Lung microvascular endothelial cell (primary cell): ENCODE data around the gene ADRA1B. TPM values are rescaled to one million over a fixed set of nuclear protein-coding genes. Genes with fewer than 3 reads are reported as not detected.
A peak's percentile ranks its signal among the peaks of the same experiment; 100 is the strongest.

ENCODE experiments used
- DNase-seq, 2 donors: peaks; one replicate each; pipeline versions ENCODE4 v3.0.0 to v3.0.0-alpha.2; 2010; ENCODE audit warnings: low read depth in 2 of 2
- total RNA-seq: library from RNA; depleted of rRNA; stranded (reverse); fragments of >200 nt; gene quantifications from 2 replicates; pipeline ENCODE4 v1.2.1, GENCODE V29; 2014

The ADRA1B gene
- total RNA-seq, 1 donor from 2014 or later = under 0.01 TPM

DNA sequence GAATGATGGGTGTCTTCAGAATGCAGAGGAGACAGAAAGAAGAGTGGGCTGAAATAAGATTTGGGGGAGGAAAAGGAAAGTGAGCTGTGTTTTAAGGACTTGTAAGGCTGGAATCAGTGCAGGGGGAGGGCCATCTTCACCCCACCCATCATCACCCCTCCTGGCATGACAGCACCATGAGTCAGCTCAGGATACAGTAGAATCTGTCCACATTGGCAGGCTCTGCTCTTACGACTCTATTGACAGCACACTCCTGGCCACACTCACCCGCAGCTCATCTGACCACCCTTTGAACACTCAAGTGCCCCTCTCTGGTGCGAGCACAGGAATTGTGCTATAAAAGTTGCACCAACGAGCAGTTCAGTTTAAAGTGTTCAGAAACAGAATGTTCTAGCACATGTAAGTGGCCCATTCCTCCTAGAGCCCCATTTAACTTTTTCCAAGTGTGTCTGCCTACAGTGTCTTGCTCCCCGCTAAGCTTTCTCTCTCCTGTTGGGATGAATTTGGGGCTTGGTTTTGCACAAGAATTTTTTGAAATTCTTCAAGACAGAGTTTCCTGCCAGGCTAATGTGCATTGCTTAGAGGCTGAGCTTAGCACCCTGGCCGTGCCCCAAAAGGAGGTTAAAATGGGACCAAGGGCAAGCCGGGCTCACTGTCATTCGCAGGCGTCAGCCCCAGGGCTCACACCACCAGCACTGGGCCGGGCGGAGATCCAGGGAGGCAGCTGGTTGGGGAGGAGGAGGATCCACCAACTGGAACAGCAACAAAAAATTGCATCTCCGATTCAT, 12.0 kb downstream of the ADRA1B start:
- DNase-seq = peak; percentile 15 to 88

DNA sequence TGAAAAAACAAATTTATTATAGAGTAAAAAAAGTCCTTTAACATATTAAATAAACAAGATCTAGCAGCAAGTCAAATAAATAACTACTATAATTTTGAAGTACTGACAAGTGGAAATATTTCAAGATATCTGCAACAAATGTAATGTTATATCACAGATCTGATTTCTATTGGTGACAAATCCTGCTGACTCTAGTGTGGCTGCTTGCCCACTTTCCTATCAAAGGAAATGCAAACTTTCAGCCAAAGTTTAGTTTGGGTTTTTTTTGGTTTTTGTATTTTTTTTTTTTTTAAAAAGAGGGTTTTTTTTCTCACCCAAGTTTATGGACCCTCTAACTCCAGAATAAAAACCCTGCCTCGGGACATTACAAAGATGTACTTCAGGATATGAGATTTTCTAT, 12.9 kb downstream of the ADRA1B start:
- DNase-seq = peak in 1 of 2 donors; percentile 45

DNA sequence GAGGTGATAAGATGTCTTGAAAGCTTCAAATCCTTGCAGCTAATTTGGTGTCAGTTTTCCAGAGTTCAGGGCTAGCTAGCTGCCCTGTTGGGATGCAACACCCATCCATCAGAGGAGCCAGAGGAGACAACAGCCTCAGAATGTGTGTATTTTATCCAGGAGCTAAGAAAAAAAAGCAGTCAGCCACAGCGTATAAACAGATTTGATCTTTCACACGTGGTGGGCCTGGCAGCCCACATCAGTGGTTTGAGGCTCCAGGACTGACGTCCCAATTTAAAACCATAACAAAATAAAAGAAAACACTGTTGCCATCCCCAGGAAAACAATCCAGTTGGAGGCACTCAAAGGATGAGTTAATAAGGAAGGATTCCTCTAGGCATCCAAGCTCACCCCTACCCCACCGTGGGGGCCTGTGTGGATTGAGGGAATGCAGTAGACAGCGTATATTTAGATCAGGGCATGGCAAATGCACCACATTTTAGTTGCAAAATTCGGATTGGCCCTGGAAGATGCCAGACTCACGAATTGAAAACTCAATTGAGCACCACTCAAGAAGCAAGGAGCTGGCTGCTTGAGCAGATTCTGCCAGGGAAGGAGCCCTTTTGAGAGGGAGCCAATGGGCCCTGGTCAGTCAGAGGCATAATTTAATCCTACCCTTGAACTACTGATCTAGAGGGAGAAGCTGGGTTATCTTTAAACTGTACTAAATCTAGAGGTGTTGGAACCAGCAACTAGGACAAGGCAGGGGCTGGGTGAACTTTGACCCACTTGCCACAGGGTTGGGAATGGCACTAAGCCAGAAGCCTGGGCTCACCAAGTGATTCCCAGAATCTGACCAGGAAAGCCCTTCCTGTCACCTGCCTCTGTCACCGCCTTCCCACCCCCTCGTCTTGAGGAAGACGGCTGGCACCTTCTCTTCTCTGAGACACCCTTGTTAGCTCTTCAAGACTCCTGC, 17.5 kb downstream of the ADRA1B start:
- no peak for DNase-seq

DNA sequence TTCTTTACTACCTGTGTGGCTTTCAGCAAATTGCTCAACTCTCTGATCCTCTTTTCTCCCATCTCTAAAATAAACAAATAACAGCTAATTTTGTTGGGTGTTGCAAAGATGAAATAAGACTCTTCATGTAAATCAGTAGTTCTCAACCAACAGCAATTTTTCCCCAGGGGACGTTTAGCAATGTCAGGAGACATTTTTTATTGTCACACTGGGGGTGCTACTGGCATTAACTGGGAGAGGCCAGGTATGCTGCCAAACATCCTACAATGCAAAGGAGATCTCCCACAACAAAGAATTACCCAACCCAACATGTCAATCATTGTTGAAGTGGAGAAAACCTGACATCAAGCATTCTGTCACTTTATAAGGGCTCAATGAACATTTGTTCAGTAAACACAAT, 19.7 kb downstream of the ADRA1B start:
- DNase-seq = no peak

DNA sequence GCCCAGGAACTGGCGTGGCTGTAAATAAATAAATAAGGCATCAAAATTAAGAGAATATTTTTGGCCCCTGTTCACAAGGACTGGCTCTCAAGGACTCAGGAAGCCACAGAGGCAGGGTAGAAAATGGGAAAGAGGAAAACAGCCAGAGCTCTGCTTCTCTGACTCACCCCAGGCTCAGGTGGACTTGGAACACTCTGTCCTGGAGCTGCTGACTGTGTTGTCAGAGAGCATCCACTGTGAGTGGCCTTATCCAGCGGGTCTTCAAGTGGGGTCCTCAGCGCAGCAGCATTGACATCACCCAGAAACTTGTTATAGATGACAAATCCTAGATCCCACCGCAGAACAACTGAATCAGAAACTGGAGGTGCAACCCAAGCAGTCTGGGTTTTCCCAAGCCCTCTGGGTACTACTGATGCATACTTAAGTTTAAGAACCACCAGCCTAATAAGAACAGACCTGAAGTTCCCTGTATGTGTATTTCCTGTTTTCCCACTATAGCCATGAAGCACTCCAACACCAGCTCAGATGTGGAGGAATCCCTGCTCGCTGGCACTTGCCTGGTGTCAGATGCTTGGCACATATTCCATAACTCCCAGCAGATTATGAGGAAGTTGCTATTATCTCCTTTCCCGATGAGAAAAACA, 20.5 kb downstream of the ADRA1B start:
- peak in 1 of 2 donors; percentile 54 for DNase-seq

DNA sequence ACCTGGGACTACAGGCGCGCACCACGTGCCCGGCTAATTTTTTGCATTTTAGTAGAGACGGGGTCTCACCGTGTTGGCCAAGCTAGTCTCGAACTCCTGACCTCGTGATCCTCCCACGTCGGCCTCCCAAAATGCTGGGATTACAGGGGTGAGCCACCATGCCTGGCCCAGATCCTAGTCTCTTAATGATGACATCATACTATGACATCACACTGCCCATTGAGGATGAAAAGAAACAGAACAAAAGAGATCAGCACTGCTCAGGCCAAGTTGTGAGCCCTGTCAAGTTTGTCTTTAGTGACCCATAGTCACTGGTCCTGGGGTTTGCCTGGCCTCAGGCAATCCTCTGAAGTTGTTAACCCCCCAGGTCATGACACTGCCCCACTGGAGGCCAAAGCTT, 21.3 kb downstream of the ADRA1B start:
- no peak for DNase-seq

DNA sequence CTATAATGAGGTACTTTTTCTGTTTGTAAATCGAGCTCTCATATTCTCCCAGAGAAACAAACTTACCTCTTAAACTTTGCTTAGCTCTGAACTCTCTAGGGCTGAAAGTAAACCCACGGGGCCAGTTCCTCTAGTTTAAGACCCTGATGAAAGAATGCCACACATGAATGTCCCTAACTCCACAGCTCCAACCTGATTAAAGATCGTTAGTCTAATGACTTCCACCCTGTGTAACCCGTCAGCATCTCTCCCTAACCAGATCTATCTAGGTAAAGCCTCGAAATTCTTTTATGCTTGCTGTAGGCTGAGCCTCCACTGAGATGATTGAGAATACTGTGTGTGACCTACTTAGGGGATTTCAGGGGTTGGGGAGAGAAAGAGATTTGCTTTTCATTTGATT, 27.0 kb downstream of the ADRA1B start:
- no peak for DNase-seq

DNA sequence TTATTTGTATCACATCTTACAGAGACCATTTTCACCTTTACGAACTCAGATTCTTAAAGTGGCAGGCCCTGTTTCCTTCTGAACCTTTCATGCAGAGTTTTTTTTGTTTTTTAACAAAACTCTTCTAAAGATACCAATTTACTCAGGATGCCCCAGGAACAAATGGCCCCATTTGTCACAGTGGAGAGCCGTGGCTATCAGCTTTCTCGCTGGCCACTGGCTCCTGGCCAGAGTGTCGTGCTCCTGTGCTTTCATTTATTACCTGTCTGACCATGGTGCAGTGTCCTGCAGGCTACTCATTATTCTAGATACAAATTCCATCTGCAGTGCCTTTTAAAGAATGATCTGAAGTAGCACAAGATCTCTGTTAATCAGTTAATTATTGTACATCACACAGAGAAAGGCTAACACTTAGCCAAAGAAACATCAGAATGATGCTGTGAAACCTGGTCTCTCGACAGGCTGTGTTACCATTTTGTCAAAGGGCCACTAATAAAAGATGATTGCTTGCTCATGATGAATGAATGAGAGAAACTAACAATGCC, 27.8 kb downstream of the ADRA1B start:
- no peak for DNase-seq

DNA sequence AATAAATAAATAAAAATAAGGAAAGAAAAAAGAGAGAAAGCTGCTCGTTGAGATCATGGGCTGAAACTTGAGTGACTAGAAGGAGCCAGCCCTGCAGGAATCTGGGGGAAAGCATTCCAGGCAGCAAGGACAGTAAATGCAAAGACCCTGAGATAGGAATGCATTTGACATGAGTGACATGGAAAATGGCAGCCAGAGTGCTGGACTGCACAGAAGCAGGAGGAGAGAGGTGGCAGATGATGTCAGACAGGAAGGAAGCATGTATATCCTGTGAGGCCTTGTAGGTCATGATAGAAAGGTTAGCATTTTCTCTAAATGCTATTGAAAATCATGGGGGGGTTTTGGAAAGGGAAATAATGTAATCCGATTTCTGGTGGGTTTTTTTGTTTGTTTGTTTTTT, 29.1 kb downstream of the ADRA1B start:
- DNase-seq = peak; percentile 40 to 56

DNA sequence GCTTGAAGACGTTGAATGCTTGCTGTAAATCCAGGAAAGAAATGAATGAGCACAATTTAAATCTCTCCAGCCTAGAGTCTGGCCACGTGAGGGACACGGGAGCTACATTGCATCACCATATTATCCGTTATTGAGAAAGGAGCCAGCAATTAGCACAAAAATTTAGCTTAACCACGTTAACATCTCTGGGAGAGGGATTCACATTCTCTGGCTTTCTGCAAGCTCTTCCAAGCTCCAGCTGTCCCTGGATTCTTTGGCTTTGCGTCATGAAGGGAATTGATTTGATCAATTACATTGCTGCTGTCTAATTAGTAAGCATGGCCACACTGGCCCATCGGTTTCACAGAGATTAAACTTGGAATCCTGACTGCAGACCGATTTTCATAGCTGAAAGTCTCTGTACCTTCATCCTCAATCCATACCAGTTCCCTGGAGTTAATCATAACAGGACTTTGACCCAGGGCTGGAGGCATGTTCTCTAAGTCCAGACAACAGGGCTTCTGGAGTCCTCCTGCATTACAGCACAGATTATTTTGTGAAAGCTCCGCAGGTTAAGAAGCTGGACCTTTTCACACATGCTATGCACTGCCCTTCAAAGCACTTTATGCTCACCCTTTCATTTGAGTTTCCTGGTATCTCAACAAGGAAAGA, 31.6 kb downstream of the ADRA1B start:
- DNase-seq = no peak

DNA sequence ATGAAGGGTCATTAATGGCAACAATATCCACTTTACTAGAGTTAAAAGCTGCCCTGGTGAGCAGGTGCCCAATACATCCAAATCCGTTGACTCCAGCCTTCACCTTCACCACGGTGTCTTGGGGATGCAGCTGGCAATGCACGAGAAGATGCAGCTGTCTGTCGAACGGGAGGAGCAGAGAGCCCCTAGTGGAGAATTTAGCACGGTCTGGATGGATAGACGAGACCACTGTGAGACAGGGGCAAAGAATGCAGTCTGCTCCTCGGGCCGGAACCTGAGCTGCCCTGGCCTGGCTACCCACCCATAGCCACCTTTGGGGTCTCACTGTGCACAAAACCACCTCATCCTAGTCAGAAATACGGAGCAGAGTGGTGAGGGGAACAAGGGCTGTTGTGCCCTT, 35.1 kb downstream of the ADRA1B start:
- DNase-seq = no peak

DNA sequence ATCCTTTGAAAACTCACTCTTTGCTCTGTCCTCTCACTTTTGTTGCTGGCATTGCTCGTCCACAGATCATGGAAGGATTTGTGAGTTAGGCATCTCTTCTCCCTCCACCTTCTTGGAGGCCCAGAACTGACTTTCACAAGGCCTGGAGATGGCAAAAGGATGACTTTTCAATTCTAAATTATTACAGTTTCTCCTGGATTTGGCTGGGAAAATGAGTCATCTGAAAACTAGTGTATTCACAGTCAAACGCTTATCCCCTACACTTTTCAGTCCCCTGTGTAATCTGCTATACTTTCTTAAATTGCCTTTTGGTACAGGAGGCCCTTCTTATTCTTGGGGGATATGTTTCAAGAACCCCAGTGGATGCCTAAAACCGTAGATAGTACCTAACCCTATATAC, 35.6 kb downstream of the ADRA1B start:
- no peak for DNase-seq

DNA sequence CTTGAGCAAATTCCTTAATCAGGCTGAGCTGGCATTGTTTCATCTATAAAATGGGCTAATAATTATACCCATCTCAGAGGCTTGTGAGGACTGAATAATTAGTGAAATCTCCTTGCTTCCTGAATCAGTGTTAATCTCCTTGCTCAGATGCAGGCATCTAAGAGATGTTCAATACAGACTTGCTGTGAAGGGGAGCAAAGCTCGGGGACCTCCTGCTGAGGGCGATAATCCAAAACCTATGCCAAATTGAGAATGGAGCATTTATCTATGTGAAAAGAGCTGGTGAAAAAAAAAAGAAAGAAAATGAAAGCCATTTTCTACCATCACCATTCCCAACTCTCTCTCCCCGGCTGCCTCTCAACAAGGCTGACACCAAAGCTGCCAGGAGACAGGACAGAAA, 37.3 kb downstream of the ADRA1B start:
- DNase-seq = no peak

DNA sequence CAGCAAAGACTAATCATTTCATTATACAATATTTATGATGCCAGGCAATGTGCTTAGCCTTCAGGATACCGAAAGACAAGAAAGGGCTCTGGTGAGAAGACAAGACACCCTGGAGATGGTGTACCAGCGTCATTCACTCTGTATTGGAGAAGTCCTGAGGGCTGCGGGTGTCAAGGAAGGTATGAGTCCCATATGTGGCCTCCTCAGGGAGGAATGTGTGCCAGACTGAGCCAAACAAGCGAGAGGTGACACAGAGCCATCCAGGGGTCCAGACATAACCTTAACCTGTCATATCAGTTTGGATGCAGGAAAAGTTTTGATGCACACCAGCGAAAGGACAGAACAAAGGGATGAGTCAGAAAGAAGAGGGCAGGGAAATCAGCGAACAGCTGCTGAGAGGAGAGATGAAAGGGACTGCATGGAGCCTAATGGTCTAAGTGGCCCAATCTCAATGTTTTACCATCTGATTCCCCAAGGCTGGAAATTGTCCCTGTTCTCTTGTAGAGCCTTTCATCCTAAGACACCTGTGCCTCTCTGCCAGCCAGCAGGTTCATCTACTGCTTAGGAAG, 38.9 kb downstream of the ADRA1B start:
- no peak for DNase-seq

DNA sequence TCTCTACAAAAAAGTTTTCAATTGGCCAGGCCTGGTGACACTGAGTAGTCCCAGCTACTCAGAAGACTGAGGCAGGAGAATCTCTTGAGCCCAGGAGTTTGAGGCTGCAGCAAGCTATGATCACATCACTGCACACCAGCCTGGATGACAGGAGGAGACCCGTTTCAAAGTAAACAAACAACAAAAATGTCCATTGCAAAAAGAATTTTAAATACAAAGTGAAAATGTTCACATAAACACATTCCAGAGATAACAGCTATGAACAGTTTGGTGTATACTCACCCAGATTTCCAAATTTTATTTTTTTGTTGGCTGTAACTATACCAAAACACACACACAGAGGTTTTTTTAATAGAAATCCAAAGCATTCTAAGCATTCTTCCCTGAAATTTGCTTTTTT, 39.8 kb downstream of the ADRA1B start:
- no peak for DNase-seq

DNA sequence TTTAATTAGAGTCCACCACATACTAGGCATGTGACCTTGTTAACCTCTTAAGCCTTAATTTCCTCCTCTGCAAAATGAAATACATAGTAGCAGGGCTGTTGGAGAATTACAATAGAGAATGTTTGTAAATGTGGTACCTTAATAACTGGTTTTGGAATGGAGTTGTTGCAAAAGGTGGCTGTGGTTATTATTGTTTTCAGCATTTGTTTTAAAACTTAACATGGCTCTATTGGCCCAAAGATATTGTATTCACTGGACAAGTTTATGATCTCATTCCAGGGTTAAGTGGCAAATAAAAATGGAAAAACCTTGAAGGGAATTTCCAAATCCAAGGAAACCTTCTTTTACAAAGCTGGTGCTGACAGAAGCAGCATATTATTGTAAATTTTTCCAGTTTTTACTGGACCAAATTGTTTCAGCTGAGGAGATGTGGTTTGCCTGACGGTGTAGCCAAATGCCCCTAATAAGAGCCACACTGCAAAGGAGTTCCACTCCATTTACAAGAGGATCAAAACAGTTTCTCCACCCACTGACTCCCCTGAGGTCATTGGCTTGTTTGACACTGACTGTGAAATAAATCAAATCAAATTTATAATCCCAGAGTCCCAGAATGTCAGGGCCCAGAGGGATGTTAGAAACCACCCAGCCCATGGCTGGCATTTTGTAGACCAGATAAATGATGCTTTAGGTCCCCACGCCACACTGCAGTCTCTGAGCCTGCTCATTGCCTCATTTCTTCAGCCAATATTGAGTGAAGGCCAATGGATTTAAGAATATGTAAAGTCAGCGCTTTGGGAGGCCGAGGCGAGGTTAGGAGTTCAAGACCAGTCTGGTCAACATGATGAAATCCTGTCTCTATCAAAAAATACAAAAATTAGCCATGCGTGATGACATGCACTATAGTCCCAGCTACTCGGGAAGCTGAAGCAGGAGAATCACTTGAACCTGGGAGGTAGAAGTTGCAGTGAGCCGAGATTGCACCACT, 45.2 kb downstream of the ADRA1B start:
- DNase-seq = no peak

DNA sequence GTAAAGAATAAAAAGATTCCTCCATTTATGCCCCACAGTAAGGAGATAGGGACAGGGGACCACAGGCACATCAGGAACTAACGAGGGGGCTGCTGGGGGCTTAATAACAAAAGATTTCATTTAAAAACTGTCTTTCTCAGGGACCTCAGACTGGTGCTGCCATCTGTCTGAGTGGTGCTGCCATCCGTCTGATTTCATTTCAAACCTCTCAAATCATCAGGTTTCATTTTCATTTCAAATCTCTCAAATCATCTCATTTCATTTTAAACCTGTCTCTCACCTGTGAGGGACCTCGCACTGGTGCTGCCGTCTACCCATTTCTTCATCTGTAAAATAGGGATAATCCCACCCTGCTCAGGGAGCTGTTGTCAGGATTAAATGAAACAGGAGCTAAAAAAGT, 45.9 kb downstream of the ADRA1B start:
- no peak for DNase-seq

DNA sequence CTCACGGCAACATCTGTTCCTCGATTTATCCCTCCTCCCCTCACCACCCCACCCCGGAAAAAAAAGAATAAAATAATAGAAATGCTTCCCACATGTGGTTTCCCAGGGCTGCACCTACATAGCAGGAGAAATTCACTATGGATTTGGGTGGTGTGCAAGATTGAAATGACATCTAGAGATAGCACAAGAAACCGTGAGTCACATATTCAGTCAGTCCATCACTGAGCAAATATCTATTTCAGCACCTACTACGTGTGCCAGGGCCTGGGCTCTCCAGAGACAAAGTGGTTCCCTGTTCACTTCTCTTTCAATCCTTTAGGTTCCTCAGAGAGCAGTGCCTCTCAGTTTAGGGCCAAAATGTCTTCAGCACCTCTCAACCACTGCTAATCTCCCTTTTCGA, 47.7 kb downstream of the ADRA1B start:
- no peak for DNase-seq

DNA sequence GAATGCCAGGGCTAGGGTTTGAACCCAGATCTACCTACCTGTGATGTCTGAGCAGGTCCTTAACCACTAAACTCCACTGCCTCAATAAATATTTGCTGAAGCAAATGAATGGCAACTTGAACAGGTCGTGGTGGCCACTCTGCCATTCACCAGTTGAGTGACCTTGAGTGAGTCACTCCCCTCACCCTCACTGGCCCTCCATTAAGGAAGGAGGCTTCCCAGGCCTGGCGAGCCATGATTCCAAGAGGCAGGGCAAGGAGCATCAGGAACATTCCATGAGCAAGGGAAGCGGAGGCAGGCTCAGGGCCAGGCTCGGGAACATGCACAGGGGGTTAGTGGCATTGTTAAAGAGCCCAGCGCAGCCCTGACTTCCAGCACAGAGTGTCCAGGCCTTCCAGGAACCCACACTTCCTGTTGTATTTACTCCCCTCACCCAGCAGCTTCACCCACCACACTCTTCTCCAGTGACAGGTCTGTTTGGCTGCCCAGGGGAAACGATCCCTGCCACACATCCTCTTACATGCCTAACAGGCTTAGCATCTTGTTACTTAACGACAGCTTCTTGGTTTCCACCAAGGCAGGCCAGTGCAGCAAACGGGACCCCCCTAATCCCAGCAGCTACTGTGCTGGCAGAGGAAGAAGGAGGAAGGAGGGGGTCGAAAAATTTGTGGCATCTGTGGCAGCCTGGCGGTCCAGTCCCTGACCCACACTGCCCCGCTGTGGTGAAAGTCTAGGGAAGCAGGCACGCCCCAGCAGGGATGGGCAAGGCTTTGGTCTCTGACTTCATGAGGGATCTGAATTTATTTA, 49.0 kb downstream of the ADRA1B start:
- peak; percentile 53 to 65 for DNase-seq
